H1 (cell line): ENCODE data around the gene NPTXR. TPM values are rescaled to one million over a fixed set of nuclear protein-coding genes. Genes with fewer than 3 reads are reported as not detected.

Experiments used
- CTCF ChIA-PET: fragments of 300-600 bp; sonication (Branson Sonifier 250); formaldehyde crosslinking; loops from one replicate; lab custom pipeline; 2021; ENCODE audit not compliant: partially characterized antibody; lab: Charles Lee
- POLR2A ChIA-PET: fragments of 300-600 bp; sonication (Branson Sonifier 250); formaldehyde crosslinking; loops from one replicate; lab custom pipeline; 2021; ENCODE audit warnings: inconsistent platforms; ENCODE audit not compliant: partially characterized antibody; lab: Charles Lee
- DNase-seq, 2 experiments: peaks; one replicate each; pipeline versions ENCODE4 v3.0.0 to v3.0.0-alpha.2; 2010 to 2022; ENCODE audit warnings: low spot score in 2 of 2, low read depth in 1 of 2, mixed read lengths in 1 of 2
- FAIRE-seq: peaks from 2 replicates; lab custom pipeline; 2011; peaks lifted over from hg19 to GRCh38; lab: Jason Lieb, UNC
- H2AFZ ChIP-seq: 2 replicates; pipeline ENCODE4 v1.8.1; 2012; ENCODE audit warnings: low read length, inconsistent platforms
- H2AK5ac ChIP-seq: 2 replicates; pipeline ENCODE4 v1.6.1; 2013; ENCODE audit warnings: low read depth, low read length
- H2BK120ac ChIP-seq: replicated peaks from 2 replicates; pipeline ENCODE3; 2013; ENCODE audit warnings: low read depth, low read length, inconsistent platforms
- H2BK12ac ChIP-seq: 2 replicates; pipeline ENCODE4 v1.6.1; 2013; ENCODE audit warnings: low read depth, low read length
- H2BK15ac ChIP-seq: 2 replicates; pipeline ENCODE4 v1.6.1; 2013; ENCODE audit warnings: low read length
- H2BK20ac ChIP-seq: 2 replicates; pipeline ENCODE4 v1.6.1; 2013; ENCODE audit warnings: low read length
- H2BK5ac ChIP-seq: 2 replicates; pipeline ENCODE4 v1.6.1; 2013; ENCODE audit warnings: low read depth, low read length
- H3K14ac ChIP-seq: 2 replicates; pipeline ENCODE4 v1.6.1; 2013; ENCODE audit warnings: inconsistent platforms; ENCODE audit not compliant: insufficient read length
- H3K18ac ChIP-seq: 2 replicates; pipeline ENCODE4 v1.6.1; 2013; ENCODE audit warnings: low read length; ENCODE audit errors: extremely low read depth
- H3K23ac ChIP-seq: 2 replicates; pipeline ENCODE4 v1.6.1; 2013; ENCODE audit warnings: inconsistent platforms; ENCODE audit not compliant: insufficient read length
- H3K23me2 ChIP-seq: 2 replicates; pipeline ENCODE4 v1.6.1; 2013; ENCODE audit warnings: low read depth, low read length
- H3K27ac ChIP-seq: 2 replicates; pipeline ENCODE4 v1.6.1; 2011; ENCODE audit warnings: low read depth, low read length, inconsistent platforms
- H3K27me3 ChIP-seq, 4 experiments: replicated peaks in 1 of 4; 1 replicate in 1 of 4; 2 replicates in 3 of 4; pipeline versions ENCODE4 v1.6.1 to v1.8.1; 2011 to 2013; ENCODE audit warnings: low read length in 3 of 4, mild to moderate bottlenecking in 3 of 4, inconsistent platforms in 2 of 4, mixed read lengths in 2 of 4, moderate library complexity in 1 of 4; ENCODE audit not compliant: control insufficient read depth in 3 of 4, insufficient read depth in 3 of 4; ENCODE audit errors: extremely low read depth in 1 of 4
- H3K36me3 ChIP-seq, 4 experiments: 2 replicates each; pipeline versions ENCODE4 v1.6.1 to v1.8.1; 2011 to 2013; ENCODE audit warnings: mild to moderate bottlenecking in 4 of 4, low read length in 3 of 4, moderate library complexity in 2 of 4, control low read depth in 1 of 4, inconsistent platforms in 1 of 4; ENCODE audit not compliant: insufficient read depth in 4 of 4, control insufficient read depth in 2 of 4
- H3K4ac ChIP-seq: replicated peaks from 2 replicates; pipeline ENCODE3; 2013; ENCODE audit warnings: low read length, low read depth, mixed read lengths, inconsistent platforms; ENCODE audit not compliant: insufficient read length
- H3K4me1 ChIP-seq, 4 experiments: replicated peaks in 1 of 4; 1 replicate in 1 of 4; 2 replicates in 3 of 4; pipeline versions ENCODE4 v1.6.1 to v1.8.1; 2011 to 2013; ENCODE audit warnings: low read length in 3 of 4, inconsistent platforms in 2 of 4, mixed read lengths in 1 of 4; ENCODE audit not compliant: insufficient read depth in 4 of 4, control insufficient read depth in 3 of 4
- H3K4me2 ChIP-seq, 2 experiments: 2 replicates each; pipeline versions ENCODE4 v1.6.1 to v1.8.1; 2011 to 2013; ENCODE audit warnings: low read depth in 2 of 2, low read length in 2 of 2, control low read depth in 1 of 2, inconsistent platforms in 1 of 2, mild to moderate bottlenecking in 1 of 2; ENCODE audit not compliant: insufficient read depth in 1 of 2
- H3K4me3 ChIP-seq, 4 experiments: fragments of 200-600, 300-600 bp in 1 of 4; sonication (generic), shearing (Covaris generic), sonication (Bioruptor Twin) in 1 of 4; 2 replicates each; pipeline versions ENCODE4 v1.5.1 to v1.8.1; 2011 to 2016; ENCODE audit warnings: low read length in 4 of 4, low read depth in 3 of 4, control low read depth in 2 of 4, inconsistent platforms in 2 of 4, mild to moderate bottlenecking in 2 of 4, mixed read lengths in 1 of 4, moderate library complexity in 1 of 4; ENCODE audit not compliant: insufficient read depth in 2 of 4; ENCODE audit errors: extremely low read depth in 1 of 4
- H3K56ac ChIP-seq: replicated peaks from 2 replicates; pipeline ENCODE3; 2013; ENCODE audit warnings: low read depth, mild to moderate bottlenecking, mixed read lengths, low read length, inconsistent platforms; ENCODE audit not compliant: insufficient read length
- H3K79me1 ChIP-seq: 2 replicates; pipeline ENCODE4 v1.6.1; 2013; ENCODE audit warnings: low read depth, low read length, control low read depth
- H3K79me2 ChIP-seq, 2 experiments: 2 replicates each; pipeline versions ENCODE4 v1.6.1 to v1.8.1; 2012 to 2013; ENCODE audit warnings: low read length in 2 of 2, mild to moderate bottlenecking in 2 of 2, inconsistent platforms in 1 of 2; ENCODE audit not compliant: insufficient read depth in 2 of 2, control insufficient read depth in 1 of 2
- H3K9ac ChIP-seq, 4 experiments: replicated peaks in 1 of 4; 1 replicate in 1 of 4; 2 replicates in 3 of 4; pipeline versions ENCODE4 v1.6.1 to v1.8.1; 2011 to 2013; ENCODE audit warnings: low read depth in 3 of 4, low read length in 3 of 4, control low read depth in 2 of 4, mild to moderate bottlenecking in 2 of 4, moderate library complexity in 2 of 4, inconsistent platforms in 1 of 4; ENCODE audit errors: extremely low read depth in 1 of 4
- H3K9me3 ChIP-seq, 2 experiments: 2 replicates each; pipeline versions ENCODE4 v1.6.1 to v1.8.1; 2012 to 2013; ENCODE audit warnings: mild to moderate bottlenecking in 2 of 2, moderate library complexity in 2 of 2, control low read depth in 1 of 2, inconsistent platforms in 1 of 2, low read depth in 1 of 2, low read length in 1 of 2, mixed read lengths in 1 of 2; ENCODE audit not compliant: insufficient read depth in 2 of 2
- H4K20me1 ChIP-seq, 2 experiments: replicated peaks in 1 of 2; 2 replicates each; pipeline versions ENCODE3 to v1.8.1; 2011 to 2013; ENCODE audit warnings: inconsistent platforms in 2 of 2, low read length in 2 of 2, mild to moderate bottlenecking in 1 of 2; ENCODE audit not compliant: insufficient read depth in 2 of 2, control insufficient read depth in 1 of 2
- H4K5ac ChIP-seq: 2 replicates; pipeline ENCODE4 v1.6.1; 2013; ENCODE audit warnings: low read length, low read depth, mixed read lengths, inconsistent platforms; ENCODE audit not compliant: insufficient read length
- H4K8ac ChIP-seq: 2 replicates; pipeline ENCODE4 v1.8.0; 2013; ENCODE audit warnings: mild to moderate bottlenecking, moderate library complexity, low read length, inconsistent platforms; ENCODE audit not compliant: insufficient read depth; ENCODE audit errors: extremely low read depth
- H4K91ac ChIP-seq: replicated peaks from 2 replicates; pipeline ENCODE3; 2013; ENCODE audit warnings: low read length, mixed read lengths, inconsistent platforms; ENCODE audit not compliant: insufficient read length
- BRCA1 ChIP-seq: IDR thresholded peaks from 2 replicates; pipeline ENCODE4 v1.6.1; 2012; ENCODE audit warnings: low read depth, low read length, improper control_type of control experiment
- CHD2 ChIP-seq: IDR thresholded peaks from 2 replicates; pipeline ENCODE4 v1.6.1; 2012; ENCODE audit warnings: low read length, improper control_type of control experiment
- CREB1 ChIP-seq: IDR thresholded peaks from 2 replicates; pipeline ENCODE4 v1.6.1; 2012; ENCODE audit warnings: inconsistent platforms
- HDAC6 ChIP-seq: IDR thresholded peaks from one replicate; pipeline ENCODE4 v1.7.1; 2012; ENCODE audit warnings: low read depth, mild to moderate bottlenecking, inconsistent platforms, low read length, moderate library complexity
- NRF1 ChIP-seq: IDR thresholded peaks from 2 replicates; pipeline ENCODE4 v1.6.1; 2011; ENCODE audit warnings: mild to moderate bottlenecking, low read depth, low read length, improper control_type of control experiment
- POLR2AphosphoS5 ChIP-seq: IDR thresholded peaks from 2 replicates; pipeline ENCODE4 v1.6.1; 2011; ENCODE audit warnings: low read depth, low read length
- POU5F1 ChIP-seq: IDR thresholded peaks from 2 replicates; pipeline ENCODE4 v1.6.1; 2011; ENCODE audit warnings: low read depth, mild to moderate bottlenecking, low read length, moderate library complexity
- SIX5 ChIP-seq: IDR thresholded peaks from 2 replicates; pipeline ENCODE4 v1.6.1; 2011; ENCODE audit warnings: mild to moderate bottlenecking, low read depth, low read length
- TBP ChIP-seq: IDR thresholded peaks from 2 replicates; pipeline ENCODE4 v1.6.1; 2011; ENCODE audit warnings: low read depth, low read length, improper control_type of control experiment
- WGBS, 2 experiments: shearing (Covaris generic) in 1 of 2; methylation state at CpG; one replicate each; pipeline versions ENCODE4 v1.1.6 to v1.1.7; 2013 to 2015; ENCODE audit warnings: low lambda C conversion rate in 2 of 2, mixed read lengths in 2 of 2, inconsistent platforms in 1 of 2, low coverage in 1 of 2, missing lambda C conversion rate in 1 of 2; ENCODE audit not compliant: insufficient replicate concordance in 2 of 2, insufficient coverage in 1 of 2, insufficient read length in 1 of 2; ENCODE audit errors: extremely low coverage in 1 of 2, missing lambda C conversion rate in 1 of 2; 5-methylcytosine and 5-hydroxymethylcytosine counted together
- polyA plus RNA-seq, 7 experiments: library from polyadenylated mRNA; depleted of rRNA in 3 of 7; stranded (reverse) in 5 of 7; unstranded in 2 of 7; fragments of >200 nt in 5 of 7; fragments of 200-250 nt in 2 of 7; gene quantifications; 1 replicate in 5 of 7; 2 replicates in 1 of 7; 4 replicates in 1 of 7; pipeline versions ENCODE4 v1.2.1 to v1.2.3, GENCODE V29; 2011 to 2013; ENCODE audit warnings: missing spikeins in 2 of 7, mixed read lengths in 2 of 7
- total RNA-seq: library from RNA; stranded (reverse); fragmentation: NEBNext Ultra II Directional; extraction: Animal tissue kit (Norgen Biotek cat#: 25700); gene quantifications from 2 replicates; pipeline ENCODE4 v1.2.1, GENCODE V29; 2021

Gene NPTXR
- total and polyA plus RNA-seq, 2 of the 8 experiments (the other 6 are each of a cell fraction or from before 2014, with no cell fraction given), result 3.7 to 6.4 TPM

GRCh38 chr22:38775656-38776055 is 68.2 kb downstream of the NPTXR start:
- H3K4ac ChIP-seq, result no peak overlapping the region
- H2BK120ac ChIP-seq, result peak overlapping the region; percentile 72
- no peak overlapping the region for H3K18ac ChIP-seq
- H2BK20ac ChIP-seq, result no peak overlapping the region
- WGBS, 2 experiments, result 85% methylated on average over 12 of the region's 13 CpGs; no CpG with 5 or more reads in 1 of the 2 experiments
- no peak overlapping the region for H3K4me3 ChIP-seq
- H2BK15ac ChIP-seq, result peak overlapping the region; percentile 46; the same call in 1 of the 2 replicates
- DNase-seq (no peak), FAIRE-seq (no peak)
- 0 out of 2 replicates have a peak overlapping the region, but pooled peaks have one; percentile 3 for H2AFZ ChIP-seq
- H3K36me3 ChIP-seq, result no peaks in the 10 kb centered on the region
- no peaks in the 10 kb centered on the region; a peak in 1 of 7 replicates for H3K27me3 ChIP-seq
- H2BK5ac ChIP-seq, result peak overlapping the region; percentile 68; the same call in 1 of the 2 replicates
- no peak overlapping the region for H3K23ac ChIP-seq
- H3K4me2 ChIP-seq, result no peak overlapping the region
- H3K14ac ChIP-seq, result no peak overlapping the region
- H2AK5ac ChIP-seq, result no peak overlapping the region
- peak overlapping the region; percentile 65 for H4K91ac ChIP-seq
- ChIA-PET CTCF (interaction anchor here (0.6 to 3.1 kb wide), 2 partner anchors 8 to 50 kb away, joined by 3 to 9 read pairs; no protein-coding TSS in a partner anchor), POLR2A (interaction anchor here (1.6 kb wide), 1 partner anchor 9 kb away, joined by 3 read pairs; no protein-coding TSS in a partner anchor)
- no peaks in the 10 kb centered on the region for H3K79me2 ChIP-seq
- peak overlapping the region; percentile 54 for H4K5ac ChIP-seq
- H4K8ac ChIP-seq, result peak overlapping the region; percentile 93; the same call in 1 of the 2 replicates
- peaks cover 0 to 4% (median 0%) of the 10 kb centered on the region in 4 experiments; a peak in 1 of 7 replicates for H3K4me1 ChIP-seq
- H3K23me2 ChIP-seq, result peaks cover 6% of the 10 kb centered on the region; the same call in 1 of the 2 replicates
- TF ChIP-seq POLR2AphosphoS5 (no peak), BRCA1 (no peak), TBP (no peak), SIX5 (no peak), POU5F1 (no peak), NRF1 (no peak), CHD2 (no peak), HDAC6 (no peak), CREB1 (no peak)
- no peaks in the 10 kb centered on the region for H3K79me1 ChIP-seq
- no peaks in the 10 kb centered on the region for H3K9me3 ChIP-seq
- H3K56ac ChIP-seq, result no peak overlapping the region
- no peak overlapping the region for H3K27ac ChIP-seq
- H3K9ac ChIP-seq, result no peak overlapping the region
- 0 out of 2 replicates have a peak overlapping the region, but pooled peaks have one; percentile 39 for H2BK12ac ChIP-seq
- H4K20me1 ChIP-seq, result peaks cover 0 to 2% of the 10 kb centered on the region in 2 experiments
